MM.1S (cell line): ENCODE data around the gene ZYG11A.

Experiments
- EZH2 ChIP-seq: fragments of 300-600 bp; sonication (generic); optimal IDR thresholded peaks from 2 replicates; pipeline ENCODE3; 2017; ENCODE audit warnings: low read depth, mild to moderate bottlenecking, antibody characterized with exemption, low read length, mixed read lengths
- TF ChIP-seq, protein P1 (sequence below): fragments of 300-600 bp; sonication (generic); IDR thresholded peaks from 2 replicates; pipeline ENCODE4 v1.5.1; 2016; ENCODE audit warnings: antibody characterized with exemption, low read length, mixed read lengths

GRCh38 chr1:52911541-52911940, 69.0 kb downstream of the ZYG11A start:
- TF ChIP-seq EZH2 = no peak
- TF ChIP-seq, protein P1, sequence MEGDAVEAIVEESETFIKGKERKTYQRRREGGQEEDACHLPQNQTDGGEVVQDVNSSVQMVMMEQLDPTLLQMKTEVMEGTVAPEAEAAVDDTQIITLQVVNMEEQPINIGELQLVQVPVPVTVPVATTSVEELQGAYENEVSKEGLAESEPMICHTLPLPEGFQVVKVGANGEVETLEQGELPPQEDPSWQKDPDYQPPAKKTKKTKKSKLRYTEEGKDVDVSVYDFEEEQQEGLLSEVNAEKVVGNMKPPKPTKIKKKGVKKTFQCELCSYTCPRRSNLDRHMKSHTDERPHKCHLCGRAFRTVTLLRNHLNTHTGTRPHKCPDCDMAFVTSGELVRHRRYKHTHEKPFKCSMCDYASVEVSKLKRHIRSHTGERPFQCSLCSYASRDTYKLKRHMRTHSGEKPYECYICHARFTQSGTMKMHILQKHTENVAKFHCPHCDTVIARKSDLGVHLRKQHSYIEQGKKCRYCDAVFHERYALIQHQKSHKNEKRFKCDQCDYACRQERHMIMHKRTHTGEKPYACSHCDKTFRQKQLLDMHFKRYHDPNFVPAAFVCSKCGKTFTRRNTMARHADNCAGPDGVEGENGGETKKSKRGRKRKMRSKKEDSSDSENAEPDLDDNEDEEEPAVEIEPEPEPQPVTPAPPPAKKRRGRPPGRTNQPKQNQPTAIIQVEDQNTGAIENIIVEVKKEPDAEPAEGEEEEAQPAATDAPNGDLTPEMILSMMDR = no peak
